Stimulated activated naive B cell treated with anti-CD40 and anti-IgM and Interleukin-4, amounts not matched to agents 10 μg/mL and 1 μg/mL and 100 μg/mL, for 72 hours (primary cell): ENCODE results near the gene SSH2.

ENCODE experiments used
- ATAC-seq, 2 donors: fragments of 150-1000 bp; cut with Tn5 transposase; replicated peaks; 2 replicates each; pipeline ENCODE4 v1.10.0; 2021; ENCODE audit warnings: moderate library complexity in 1 of 2
- DNase-seq: peaks from one replicate; pipeline ENCODE4 v3.0.0; 2021
- H3K27ac Mint-ChIP-seq: one replicate; pipeline ENCODE4 v1.8.0; 2022; ENCODE audit warnings: mild to moderate bottlenecking, mixed read lengths
- H3K27me3 Mint-ChIP-seq, 2 donors: one replicate each; pipeline ENCODE4 v1.8.0; 2022; ENCODE audit warnings: mixed read lengths in 2 of 2
- H3K36me3 Mint-ChIP-seq, 2 donors: one replicate each; pipeline ENCODE4 v1.8.0; 2022; ENCODE audit warnings: mixed read lengths in 2 of 2, mild to moderate bottlenecking in 1 of 2
- H3K4me1 Mint-ChIP-seq, 2 donors: one replicate each; pipeline ENCODE4 v1.8.0; 2022; ENCODE audit warnings: mixed read lengths in 2 of 2, mild to moderate bottlenecking in 1 of 2
- H3K4me3 Mint-ChIP-seq, 2 donors: one replicate each; pipeline ENCODE4 v1.8.0; 2022; ENCODE audit warnings: mild to moderate bottlenecking in 2 of 2, mixed read lengths in 2 of 2, moderate library complexity in 1 of 2
- H3K9me3 Mint-ChIP-seq, 2 donors: one replicate each; pipeline ENCODE4 v1.8.0; 2022; ENCODE audit warnings: mixed read lengths in 2 of 2, mild to moderate bottlenecking in 1 of 2

SSH2 gene

GRCh38 chr17:29710891-29711418 is 219.1 kb downstream of the SSH2 start:
- Mint-ChIP-seq H3K27me3 (no peaks in the 10 kb centered on the region), H3K36me3 (peaks cover 4 to 37% of the 10 kb centered on the region in 2 donors), H3K4me1 (peaks cover 40 to 70% of the 10 kb centered on the region in 2 donors), H3K27ac (no peak overlapping the region), H3K4me3 (no peak overlapping the region), H3K9me3 (no peaks in the 10 kb centered on the region)
- no peak for ATAC-seq
- no peak for DNase-seq

GRCh38 chr17:29710520-29710884 is 219.5 kb downstream of the SSH2 start:
- Mint-ChIP-seq H3K27ac (no peak overlapping the region), H3K9me3 (no peaks in the 10 kb centered on the region), H3K36me3 (peaks cover 4 to 33% of the 10 kb centered on the region in 2 donors), H3K4me1 (peaks cover 39 to 69% of the 10 kb centered on the region in 2 donors), H3K27me3 (no peaks in the 10 kb centered on the region), H3K4me3 (no peak overlapping the region)
- ATAC-seq (no peak), DNase-seq (no peak)

DNA sequence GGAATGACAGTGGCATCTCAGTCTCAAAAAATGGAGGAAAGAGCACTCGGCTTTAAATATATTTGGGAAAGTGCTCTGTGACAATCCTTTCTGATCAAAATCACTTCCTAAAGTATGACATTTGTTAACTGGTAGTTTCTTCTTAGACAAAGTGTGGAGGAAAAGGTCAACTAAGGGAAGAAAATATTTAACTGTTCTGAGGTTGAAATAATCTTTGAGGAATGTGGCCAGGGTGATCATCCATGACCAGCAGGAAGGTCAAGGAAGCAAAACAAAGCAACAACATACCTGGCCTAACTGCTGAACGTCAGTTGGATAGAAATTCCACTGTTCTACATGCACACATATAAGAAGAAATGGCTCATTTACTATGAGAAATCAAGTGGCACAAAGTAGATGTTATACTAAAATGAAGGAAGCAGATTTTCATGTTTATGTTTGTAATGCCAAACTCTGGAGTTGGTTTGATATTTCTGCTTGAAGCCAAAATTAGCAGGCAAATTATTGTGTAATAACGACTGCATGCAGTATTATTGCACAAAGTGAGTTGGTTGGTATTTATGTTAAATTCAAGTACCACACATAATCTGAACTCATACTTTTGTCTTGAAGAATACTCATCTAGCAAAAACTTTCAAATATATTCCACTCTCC is 220.0 kb downstream of the SSH2 start:
- Mint-ChIP-seq H3K36me3 (peaks cover under 1 to 30% of the 10 kb centered on the region in 2 donors), H3K27me3 (no peaks in the 10 kb centered on the region), H3K27ac (peak overlapping the region; percentile 71), H3K4me1 (peaks cover 42 to 69% of the 10 kb centered on the region in 2 donors), H3K4me3 (no peak overlapping the region), H3K9me3 (no peaks in the 10 kb centered on the region)
- ATAC-seq = no peak
- DNase-seq = no peak

- Mint-ChIP-seq H3K4me1 (peaks cover 38 to 59% of the 10 kb centered on the region in 2 donors), H3K4me3 (peak overlapping the region; percentile 41 to 88), H3K9me3 (no peaks in the 10 kb centered on the region), H3K27ac (peak overlapping the region; percentile 98), H3K36me3 (peaks cover 5 to 23% of the 10 kb centered on the region in 2 donors), H3K27me3 (no peaks in the 10 kb centered on the region)
- DNase-seq (no peak), ATAC-seq (peak; percentile 1 to 4)
Measured at GRCh38 chr17:29707212-29707571, 222.8 kb downstream of the SSH2 start.

DNA sequence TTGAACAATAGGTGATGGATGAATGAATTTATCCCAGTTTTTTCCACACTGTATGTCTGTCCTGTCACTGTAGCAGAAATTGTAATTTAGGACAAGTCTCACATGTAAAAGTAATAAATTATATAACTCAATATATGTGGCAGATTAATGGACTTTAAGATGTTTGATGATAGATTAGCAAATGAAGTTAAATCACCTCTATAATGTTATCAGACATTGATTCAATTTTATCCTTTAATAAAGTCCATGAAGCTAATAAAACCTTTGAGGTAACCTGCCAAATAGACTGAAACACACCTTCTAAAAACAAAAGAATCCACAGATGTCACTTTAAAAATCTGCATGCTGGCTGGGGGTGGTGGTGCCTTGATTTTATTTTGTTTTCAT is 224.0 kb downstream of the SSH2 start:
- H3K9me3 Mint-ChIP-seq = no peaks in the 10 kb centered on the region
- no peaks in the 10 kb centered on the region for H3K27me3 Mint-ChIP-seq
- peaks cover 31 to 50% of the 10 kb centered on the region in 2 donors for H3K4me1 Mint-ChIP-seq

DNA sequence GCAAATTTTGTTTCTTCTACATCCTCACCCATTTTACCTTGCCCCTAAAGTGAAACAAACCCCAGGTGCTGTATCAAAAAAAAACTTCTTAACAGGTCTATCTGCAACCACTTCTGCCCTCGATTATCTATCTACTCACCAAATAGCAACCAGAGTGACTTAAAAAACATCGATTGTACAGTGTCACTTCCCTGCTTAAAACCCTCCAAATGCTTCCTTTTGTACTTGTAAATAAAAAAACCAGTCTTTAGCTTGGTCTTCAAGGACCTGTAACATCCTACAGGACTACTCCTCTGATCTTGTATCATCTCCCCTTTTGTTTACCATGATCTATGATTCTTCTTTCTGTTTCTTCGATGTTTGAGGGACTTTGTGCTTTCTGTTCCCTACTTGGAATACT is 224.6 kb downstream of the SSH2 start:
- DNase-seq = no peak
- H3K4me1 Mint-ChIP-seq = peaks cover 26 to 44% of the 10 kb centered on the region in 2 donors
- peak overlapping the region; percentile 83 for H3K27ac Mint-ChIP-seq
- peaks cover 8 to 10% of the 10 kb centered on the region in 2 donors for H3K36me3 Mint-ChIP-seq
- no peak for ATAC-seq
- H3K9me3 Mint-ChIP-seq = no peaks in the 10 kb centered on the region
- H3K4me3 Mint-ChIP-seq = peak overlapping the region; percentile 40 to 47
- no peaks in the 10 kb centered on the region for H3K27me3 Mint-ChIP-seq

More for the DNA sequence above, 224.0 kb downstream of the SSH2 start:
- ATAC-seq = no peak
- Mint-ChIP-seq H3K36me3 (peaks cover 7 to 13% of the 10 kb centered on the region in 2 donors), H3K4me3 (peak overlapping the region; percentile 78 to 88), H3K27ac (peak overlapping the region; percentile 98)
- DNase-seq = no peak

GRCh38 chr17:29699283-29699682 is 230.7 kb downstream of the SSH2 start:
- peaks cover 26 to 40% of the 10 kb centered on the region in 2 donors for H3K36me3 Mint-ChIP-seq
- DNase-seq (no peak), ATAC-seq (no peak)
- H3K9me3 Mint-ChIP-seq = no peaks in the 10 kb centered on the region
- H3K27ac Mint-ChIP-seq = peak overlapping the region; percentile 3
- H3K4me1 Mint-ChIP-seq = peaks cover 12 to 13% of the 10 kb centered on the region in 2 donors
- no peak overlapping the region for H3K4me3 Mint-ChIP-seq
- no peaks in the 10 kb centered on the region for H3K27me3 Mint-ChIP-seq

GRCh38 chr17:29698837-29699236 is 231.2 kb downstream of the SSH2 start:
- H3K4me1 Mint-ChIP-seq = peaks cover 12 to 13% of the 10 kb centered on the region in 2 donors
- H3K27me3 Mint-ChIP-seq = no peaks in the 10 kb centered on the region

DNA sequence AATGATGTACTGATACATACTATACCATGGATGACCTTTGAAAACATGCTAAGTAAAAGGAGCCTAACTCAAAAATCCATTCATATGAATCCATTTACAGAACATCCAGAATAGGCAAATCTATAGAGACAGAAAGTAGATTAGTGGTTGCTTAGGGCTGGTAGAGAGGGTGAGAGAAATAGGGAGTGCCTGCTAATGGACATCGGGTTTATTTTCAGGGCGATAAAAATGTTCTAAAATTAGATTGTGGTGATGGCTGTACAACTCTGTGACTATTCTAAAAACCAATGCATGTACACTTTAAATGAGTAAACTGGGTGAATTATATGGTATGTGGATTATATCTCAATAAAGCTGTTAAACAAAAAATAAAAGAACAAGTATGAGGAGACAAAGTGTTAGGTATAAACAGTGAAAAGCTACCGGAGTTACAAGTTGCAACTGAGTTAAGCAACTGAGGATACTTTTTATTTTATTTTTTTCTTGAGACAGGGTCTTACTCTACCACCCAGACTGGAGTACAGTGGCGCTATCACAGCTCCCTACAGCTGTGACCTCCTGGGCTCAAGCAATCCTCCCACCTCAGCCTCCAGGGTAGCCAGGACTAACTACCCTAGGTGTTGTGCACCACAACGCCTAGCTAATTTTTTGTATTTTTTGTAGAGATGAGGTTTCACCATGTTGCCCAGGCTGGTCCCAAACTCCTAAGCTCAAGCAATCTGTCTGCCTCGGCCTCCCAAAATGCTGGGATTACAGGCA is 231.8 kb downstream of the SSH2 start:
- no peak for DNase-seq
- Mint-ChIP-seq H3K4me3 (no peak overlapping the region), H3K27ac (no peak overlapping the region), H3K4me1 (peaks cover 11 to 13% of the 10 kb centered on the region in 2 donors), H3K36me3 (peaks cover 26 to 46% of the 10 kb centered on the region in 2 donors), H3K9me3 (no peaks in the 10 kb centered on the region), H3K27me3 (no peaks in the 10 kb centered on the region)
- no peak for ATAC-seq

More at GRCh38 chr17:29698837-29699236, 231.2 kb downstream of the SSH2 start:
- Mint-ChIP-seq H3K27ac (no peak overlapping the region), H3K9me3 (no peaks in the 10 kb centered on the region), H3K4me3 (no peak overlapping the region), H3K36me3 (peaks cover 26 to 44% of the 10 kb centered on the region in 2 donors)
- ATAC-seq (no peak), DNase-seq (no peak)

DNA sequence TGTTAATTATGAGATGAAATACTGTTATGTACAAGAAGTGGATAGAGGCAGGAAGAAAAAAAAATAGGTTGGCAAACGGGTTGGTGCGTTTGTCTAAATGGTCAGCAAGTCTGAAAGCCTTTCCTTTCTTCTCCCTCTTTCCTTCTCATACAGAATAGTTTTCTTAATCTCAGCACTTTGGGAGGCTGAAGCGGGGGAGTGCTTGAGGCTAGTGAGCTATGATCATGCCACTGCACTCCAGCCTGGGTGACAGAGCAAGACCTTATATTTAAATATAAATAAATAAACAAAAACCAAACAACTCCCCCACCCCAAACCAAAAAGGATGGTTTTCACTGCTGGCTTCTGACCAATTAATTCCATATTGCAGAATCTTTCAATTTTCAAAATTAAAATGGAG is 232.7 kb downstream of the SSH2 start:
- H3K4me3 Mint-ChIP-seq = no peak overlapping the region
- H3K4me1 Mint-ChIP-seq = peaks cover 5 to 10% of the 10 kb centered on the region in 2 donors
- H3K9me3 Mint-ChIP-seq = no peaks in the 10 kb centered on the region
- DNase-seq = no peak
- peaks cover 27 to 44% of the 10 kb centered on the region in 2 donors for H3K36me3 Mint-ChIP-seq
- peak overlapping the region; percentile 25 for H3K27ac Mint-ChIP-seq
- ATAC-seq = no peak
- no peaks in the 10 kb centered on the region for H3K27me3 Mint-ChIP-seq

DNA sequence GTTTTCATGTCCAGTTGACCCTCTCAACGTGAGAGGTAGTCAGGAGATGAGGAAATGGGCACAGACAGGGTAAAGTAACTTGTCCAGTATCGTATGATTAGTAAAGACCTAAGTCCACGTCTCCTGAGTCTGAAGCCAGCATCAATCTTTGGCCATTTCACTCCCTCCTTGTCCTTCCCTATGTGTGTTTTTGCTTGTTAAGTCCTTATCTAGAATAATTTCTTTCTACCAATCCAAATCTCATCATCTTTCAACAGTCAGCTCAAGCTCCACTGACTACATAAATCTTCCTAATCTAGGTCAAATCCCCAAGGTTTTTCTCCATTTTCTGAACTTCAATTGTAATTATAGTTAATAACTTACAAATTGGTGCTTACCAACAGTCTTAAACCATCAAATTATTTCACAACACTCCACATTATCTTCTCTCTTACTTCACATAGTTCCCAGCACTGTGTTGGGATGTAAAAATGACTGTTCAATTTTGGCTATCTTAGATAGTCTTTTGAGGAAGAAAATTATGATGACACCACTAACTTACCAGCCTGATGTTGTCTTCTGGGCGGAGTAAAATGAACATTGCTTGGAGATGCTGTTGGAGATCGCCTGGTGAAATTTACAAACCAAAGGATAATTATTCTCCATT is 235.0 kb downstream of the SSH2 start:
- no peak for ATAC-seq
- H3K4me1 Mint-ChIP-seq = peaks cover 10 to 18% of the 10 kb centered on the region in 2 donors
- H3K4me3 Mint-ChIP-seq = no peak overlapping the region
- no peaks in the 10 kb centered on the region for H3K9me3 Mint-ChIP-seq
- H3K27me3 Mint-ChIP-seq = no peaks in the 10 kb centered on the region
- H3K36me3 Mint-ChIP-seq = peaks cover 23 to 47% of the 10 kb centered on the region in 2 donors
- DNase-seq = no peak
- H3K27ac Mint-ChIP-seq = peak overlapping the region; percentile 78

- peaks cover 6 to 18% of the 10 kb centered on the region in 2 donors for H3K4me1 Mint-ChIP-seq
- no peaks in the 10 kb centered on the region for H3K9me3 Mint-ChIP-seq
- H3K4me3 Mint-ChIP-seq = no peak overlapping the region
- H3K36me3 Mint-ChIP-seq = peaks cover 22 to 39% of the 10 kb centered on the region in 2 donors
- no peak overlapping the region for H3K27ac Mint-ChIP-seq
- H3K27me3 Mint-ChIP-seq = no peaks in the 10 kb centered on the region
- no peak for ATAC-seq
- DNase-seq = no peak
Measured at GRCh38 chr17:29693751-29694150, 236.3 kb downstream of the SSH2 start.

DNA sequence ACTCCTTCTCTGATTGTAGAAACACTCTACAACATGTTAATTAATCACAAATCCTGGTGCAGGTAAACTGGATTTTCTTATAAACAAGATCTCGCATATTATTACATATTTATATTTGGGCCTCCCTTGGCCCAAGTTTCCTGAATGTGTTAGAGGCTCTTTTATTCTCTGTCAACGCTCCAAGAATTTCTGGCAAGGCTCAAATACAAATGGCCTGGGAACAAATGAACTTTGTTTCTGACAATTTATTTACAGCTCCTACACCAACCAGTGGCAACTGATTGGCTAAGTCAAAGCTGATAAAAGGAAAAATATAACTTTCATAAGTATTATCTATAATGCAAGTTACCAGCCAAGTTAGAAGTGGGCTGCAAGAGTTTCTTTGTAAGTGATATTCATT is 242.4 kb downstream of the SSH2 start:
- H3K27me3 Mint-ChIP-seq = no peaks in the 10 kb centered on the region
- no peak for ATAC-seq
- H3K36me3 Mint-ChIP-seq = peaks cover 20 to 44% of the 10 kb centered on the region in 2 donors
- no peak for DNase-seq
- H3K27ac Mint-ChIP-seq = no peak overlapping the region
- H3K4me3 Mint-ChIP-seq = no peak overlapping the region
- no peaks in the 10 kb centered on the region for H3K9me3 Mint-ChIP-seq
- peaks cover 11 to 36% of the 10 kb centered on the region in 2 donors for H3K4me1 Mint-ChIP-seq

DNA sequence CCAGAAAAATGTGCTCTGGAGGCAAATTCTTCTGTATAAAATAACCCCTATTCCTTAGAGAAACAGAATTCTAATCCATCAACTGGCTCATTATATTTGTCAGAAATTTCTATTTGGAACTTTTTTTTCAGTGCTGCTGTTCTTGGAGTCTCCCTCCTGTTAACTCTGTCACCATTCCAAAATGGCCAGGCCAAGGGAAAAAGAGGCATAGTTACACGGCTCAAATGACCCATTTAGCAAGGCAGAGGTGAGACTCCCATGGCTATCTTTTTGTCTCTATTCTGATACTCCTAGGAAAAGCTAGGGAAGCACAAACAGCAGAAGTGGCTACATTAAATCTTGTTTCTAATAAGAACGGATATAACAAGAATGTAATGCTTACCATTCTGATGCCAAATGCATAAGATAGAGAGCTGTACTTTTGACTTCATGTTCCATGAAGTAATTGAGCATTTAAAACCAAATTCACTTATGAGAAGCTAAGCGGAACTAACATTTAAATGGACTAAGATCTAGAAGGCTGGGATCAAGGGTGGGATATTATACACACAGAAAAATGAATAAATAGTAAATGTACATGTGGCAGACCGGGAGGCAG is 242.9 kb downstream of the SSH2 start:
- no peak overlapping the region for H3K4me3 Mint-ChIP-seq
- ATAC-seq = no peak
- H3K27me3 Mint-ChIP-seq = no peaks in the 10 kb centered on the region
- H3K4me1 Mint-ChIP-seq = peaks cover 16 to 41% of the 10 kb centered on the region in 2 donors
- peak overlapping the region; percentile 37 for H3K27ac Mint-ChIP-seq
- peaks cover 21 to 48% of the 10 kb centered on the region in 2 donors for H3K36me3 Mint-ChIP-seq
- no peak for DNase-seq
- no peaks in the 10 kb centered on the region for H3K9me3 Mint-ChIP-seq
